Measurements from ENCODE around the gene ITGA11.

- TF ChIP-seq TAF1 (IDR thresholded peaks at IDR 0.05; ENCODE audit: borderline replicate concordance, low read depth, low read length) (no peak), POLR2A (IDR thresholded peaks at IDR 0.05; ENCODE audit: low read depth, low read length) (no peak)
These were observed 5.8 kb downstream of the ITGA11 start for GRCh38 chr15:68426116-68426515.

Data from GM12892 (cell line).